Hepatocyte (in vitro differentiated cells): ENCODE measurements around the gene USP14.
"Not testable (repeated sequence)": the region's sequence is repeated elsewhere in the genome, so short reads cannot be mapped to it uniquely, and the experiment has no call there.

Experiments used
- CTCF ChIP-seq: fragments of 200-600 bp; sonication (generic); IDR thresholded peaks from 2 replicates; pipeline ENCODE4 v1.5.1; 2016; ENCODE audit warnings: antibody characterized with exemption, mild to moderate bottlenecking; ENCODE audit not compliant: poor library complexity
- EZH2 ChIP-seq: fragments of 200-600 bp; sonication (generic); IDR thresholded peaks from 2 replicates; pipeline ENCODE4 v1.6.1; 2016; ENCODE audit warnings: antibody characterized with exemption, mild to moderate bottlenecking, borderline replicate concordance
- EZH2phosphoT487 ChIP-seq: fragments of 200-600 bp; sonication (generic); IDR thresholded peaks from one replicate; pipeline ENCODE4 v1.6.1; 2018; ENCODE audit warnings: antibody characterized with exemption, mild to moderate bottlenecking, low read depth, moderate library complexity; ENCODE audit not compliant: unreplicated experiment, severe bottlenecking

- TF ChIP-seq CTCF, EZH2phosphoT487, EZH2: not testable (repeated sequence)
Measured at GRCh38 chr18:110351-111201, 47.8 kb upstream of the USP14 start.
